AG04449 (cell line): ENCODE measurements around the gene PISD.
"Not testable (repeated sequence)": the region's sequence is repeated elsewhere in the genome, so short reads cannot be mapped to it uniquely, and the experiment has no call there.

Experiments
- CTCF ChIA-PET: fragments of 350-600 bp; formaldehyde crosslinking; extraction: SDS; loops from one replicate; lab custom pipeline; 2021; ENCODE audit warnings: antibody characterized with exemption; lab: Yijun Ruan, JAX
- POLR2A ChIA-PET: fragments of 400-600, 350-600 bp; formaldehyde crosslinking; extraction: SDS; loops from one replicate; lab custom pipeline; 2020; ENCODE audit warnings: antibody characterized with exemption, inconsistent platforms; lab: Yijun Ruan, JAX
- DNase-seq: peaks from one replicate; pipeline ENCODE4 v3.0.0-alpha.2; 2010; ENCODE audit warnings: low read depth, low spot score
- H3K4me3 ChIP-seq: 2 replicates; pipeline ENCODE4 v1.5.1; 2011; ENCODE audit warnings: low read depth, mild to moderate bottlenecking, control low read depth, low read length
- TF ChIP-seq, protein P1 (sequence below): IDR thresholded peaks from one replicate; pipeline ENCODE4 v1.5.1; 2011; ENCODE audit warnings: mild to moderate bottlenecking, moderate library complexity, low read length, control low read depth, inconsistent platforms; ENCODE audit not compliant: insufficient read depth; ENCODE audit errors: missing control alignments

Gene PISD

DNA sequence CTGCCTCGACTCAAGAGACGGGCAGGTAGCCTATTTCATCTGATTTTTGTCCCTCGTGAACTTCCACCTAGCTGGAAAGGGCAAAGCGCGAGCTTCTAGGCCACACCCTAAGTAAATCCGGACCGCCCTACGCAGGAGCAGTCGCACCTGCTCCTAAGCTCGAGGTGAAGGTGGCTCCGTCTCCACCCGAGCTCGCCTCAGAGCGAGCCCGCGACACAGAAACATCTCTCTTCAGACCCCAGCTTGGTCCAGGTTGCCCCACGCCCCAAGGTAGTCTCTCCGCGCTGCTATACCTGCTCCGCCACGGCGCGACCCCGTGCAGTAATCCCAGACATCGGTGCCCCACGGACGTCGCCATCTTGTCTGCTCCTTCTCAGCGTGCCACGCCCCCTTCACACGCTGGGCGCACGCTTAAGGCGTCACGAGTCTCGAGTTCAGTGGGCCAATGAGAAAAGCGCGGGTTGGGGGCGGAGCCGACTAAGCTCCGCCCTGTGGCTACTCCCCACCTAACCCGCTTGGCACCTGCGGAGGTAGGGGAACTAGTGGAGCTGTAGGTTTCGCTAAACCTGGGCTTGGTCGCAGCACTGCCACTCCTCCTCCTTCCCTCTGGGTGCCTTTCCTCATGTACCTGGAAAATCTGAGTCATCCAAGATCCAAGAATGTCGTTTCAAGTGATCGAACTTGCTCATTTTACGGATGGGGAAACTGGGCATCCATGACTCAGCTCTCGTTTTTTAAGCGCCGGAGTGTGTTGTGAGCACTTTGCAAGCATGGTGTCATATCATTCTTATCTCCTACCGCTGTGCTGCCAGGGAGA, at the start of gene PISD:
PISD (minus strand) TSS at position 365 of the 817 bp plus-strand sequence; CDS start at position 358, 7 bp downstream.
- ChIA-PET CTCF (interaction anchor here (0.9 to 8.8 kb wide), 10 partner anchors 10 to 308 kb away, joined by 3 to 133 read pairs (median 4); no protein-coding TSS in a partner anchor), POLR2A (interaction anchor here (0.8 to 1.3 kb wide), 3 partner anchors 15 to 91 kb away, joined by 3 to 4 read pairs (median 3); partner anchors contain the start of gene DEPDC5)
- DNase-seq = no peak
- TF ChIP-seq, protein P1, sequence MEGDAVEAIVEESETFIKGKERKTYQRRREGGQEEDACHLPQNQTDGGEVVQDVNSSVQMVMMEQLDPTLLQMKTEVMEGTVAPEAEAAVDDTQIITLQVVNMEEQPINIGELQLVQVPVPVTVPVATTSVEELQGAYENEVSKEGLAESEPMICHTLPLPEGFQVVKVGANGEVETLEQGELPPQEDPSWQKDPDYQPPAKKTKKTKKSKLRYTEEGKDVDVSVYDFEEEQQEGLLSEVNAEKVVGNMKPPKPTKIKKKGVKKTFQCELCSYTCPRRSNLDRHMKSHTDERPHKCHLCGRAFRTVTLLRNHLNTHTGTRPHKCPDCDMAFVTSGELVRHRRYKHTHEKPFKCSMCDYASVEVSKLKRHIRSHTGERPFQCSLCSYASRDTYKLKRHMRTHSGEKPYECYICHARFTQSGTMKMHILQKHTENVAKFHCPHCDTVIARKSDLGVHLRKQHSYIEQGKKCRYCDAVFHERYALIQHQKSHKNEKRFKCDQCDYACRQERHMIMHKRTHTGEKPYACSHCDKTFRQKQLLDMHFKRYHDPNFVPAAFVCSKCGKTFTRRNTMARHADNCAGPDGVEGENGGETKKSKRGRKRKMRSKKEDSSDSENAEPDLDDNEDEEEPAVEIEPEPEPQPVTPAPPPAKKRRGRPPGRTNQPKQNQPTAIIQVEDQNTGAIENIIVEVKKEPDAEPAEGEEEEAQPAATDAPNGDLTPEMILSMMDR = no peak
- H3K4me3 ChIP-seq = peak within 1 kb of the TSS; percentile 98

- CTCF ChIA-PET = interaction anchor here (1.1 kb wide), 1 partner anchor 12 kb away, joined by 3 read pairs; no protein-coding TSS in a partner anchor
- H3K4me3 ChIP-seq, POLR2A ChIA-PET, DNase-seq: not testable (repeated sequence)
Measured at GRCh38 chr22:31711226-31711625, 49.2 kb upstream of the PISD start.

GRCh38 chr22:31707519-31707918, 45.5 kb upstream of the PISD start:
- CTCF ChIA-PET = no interaction called here
- no peak for DNase-seq
- no peak overlapping the region for H3K4me3 ChIP-seq
- TF ChIP-seq, protein P1 = no peak
- POLR2A ChIA-PET = no interaction called here

- no peak for DNase-seq
- no peak overlapping the region for H3K4me3 ChIP-seq
- CTCF ChIA-PET = no interaction called here
- POLR2A ChIA-PET = no interaction called here
- TF ChIP-seq, protein P1 = no peak
Measured at GRCh38 chr22:31695423-31695822, 33.4 kb upstream of the PISD start.

DNA sequence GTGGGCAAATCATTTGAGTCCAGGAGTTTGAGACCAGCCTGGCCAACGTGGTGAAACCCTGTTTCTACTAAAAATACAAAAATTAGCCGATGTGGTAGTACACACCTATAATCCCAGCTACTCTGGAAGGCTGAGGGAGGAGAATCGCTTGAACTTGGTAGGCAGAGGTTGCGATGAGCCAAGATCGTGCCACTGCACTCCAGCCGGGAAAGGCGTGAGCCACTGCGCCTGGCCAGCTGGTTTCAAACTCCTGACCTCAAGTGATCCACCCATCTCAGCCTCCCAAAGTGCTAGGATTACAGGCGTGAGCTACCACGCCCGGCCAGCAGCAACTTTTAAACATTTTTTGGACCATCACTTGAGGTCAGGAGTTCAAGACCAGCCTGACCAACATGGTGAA, 32.0 kb upstream of the PISD start:
- H3K4me3 ChIP-seq, POLR2A ChIA-PET, CTCF ChIA-PET, DNase-seq: not testable (repeated sequence)

GRCh38 chr22:31692186-31692886, 30.3 kb upstream of the PISD start:
- no peak for DNase-seq
- ChIA-PET POLR2A (no interaction called here), CTCF (interaction anchor here (0.9 to 1.0 kb wide), 2 partner anchors 26 to 278 kb away, joined by 3 read pairs; no protein-coding TSS in a partner anchor)
- no peak overlapping the region for H3K4me3 ChIP-seq
- TF ChIP-seq, protein P1 = no peak

- DNase-seq = no peak
- CTCF ChIA-PET = interaction anchor here (0.9 to 1.0 kb wide), 2 partner anchors 25 to 279 kb away, joined by 3 read pairs; no protein-coding TSS in a partner anchor
- POLR2A ChIA-PET = no interaction called here
- TF ChIP-seq, protein P1 = no peak
- H3K4me3 ChIP-seq = no peak overlapping the region
Measured at GRCh38 chr22:31691408-31691807, 29.4 kb upstream of the PISD start.
